Stimulated activated CD8-positive, alpha-beta memory T cell treated with anti-CD3 and anti-CD28 coated beads, Interleukin-15, amount 100 ng/mL, for 48 hours (primary cell): Measurements from ENCODE around the gene COMMD1.

Experiments
- DNase-seq, 2 donors: peaks; one replicate each; pipeline ENCODE4 v3.0.0-alpha.2; 2020; ENCODE audit warnings: low read depth in 2 of 2

COMMD1 gene

GRCh38 chr2:62177392-62178049 is 272.0 kb downstream of the COMMD1 start:
- no peak for DNase-seq

GRCh38 chr2:62178741-62179271 is 273.3 kb downstream of the COMMD1 start:
- no peak for DNase-seq

GRCh38 chr2:62180975-62181374 is 275.5 kb downstream of the COMMD1 start:
- no peak for DNase-seq

GRCh38 chr2:62181843-62182242 is 276.4 kb downstream of the COMMD1 start:
- no peak for DNase-seq

GRCh38 chr2:62184512-62185230 is 279.2 kb downstream of the COMMD1 start:
- DNase-seq = no peak
